ENCODE data around the gene NLRP10.
"Not testable (repeated sequence)": the region's sequence is repeated elsewhere in the genome, so short reads cannot be mapped to it uniquely, and the experiment has no call there.

Gene NLRP10, protein sequence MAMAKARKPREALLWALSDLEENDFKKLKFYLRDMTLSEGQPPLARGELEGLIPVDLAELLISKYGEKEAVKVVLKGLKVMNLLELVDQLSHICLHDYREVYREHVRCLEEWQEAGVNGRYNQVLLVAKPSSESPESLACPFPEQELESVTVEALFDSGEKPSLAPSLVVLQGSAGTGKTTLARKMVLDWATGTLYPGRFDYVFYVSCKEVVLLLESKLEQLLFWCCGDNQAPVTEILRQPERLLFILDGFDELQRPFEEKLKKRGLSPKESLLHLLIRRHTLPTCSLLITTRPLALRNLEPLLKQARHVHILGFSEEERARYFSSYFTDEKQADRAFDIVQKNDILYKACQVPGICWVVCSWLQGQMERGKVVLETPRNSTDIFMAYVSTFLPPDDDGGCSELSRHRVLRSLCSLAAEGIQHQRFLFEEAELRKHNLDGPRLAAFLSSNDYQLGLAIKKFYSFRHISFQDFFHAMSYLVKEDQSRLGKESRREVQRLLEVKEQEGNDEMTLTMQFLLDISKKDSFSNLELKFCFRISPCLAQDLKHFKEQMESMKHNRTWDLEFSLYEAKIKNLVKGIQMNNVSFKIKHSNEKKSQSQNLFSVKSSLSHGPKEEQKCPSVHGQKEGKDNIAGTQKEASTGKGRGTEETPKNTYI

GRCh38 chr11:7965386-7965785 is at the start of gene NLRP10:
Gene NLRP10, minus strand, starts transcription at chr11:7965447. Its CDS starts 1,952 bp downstream, at chr11:7963495.
- no peak for DNase-seq

- no peak for DNase-seq
Observed at GRCh38 chr11:8013833-8014232, 48.6 kb upstream of the NLRP10 start.

DNA sequence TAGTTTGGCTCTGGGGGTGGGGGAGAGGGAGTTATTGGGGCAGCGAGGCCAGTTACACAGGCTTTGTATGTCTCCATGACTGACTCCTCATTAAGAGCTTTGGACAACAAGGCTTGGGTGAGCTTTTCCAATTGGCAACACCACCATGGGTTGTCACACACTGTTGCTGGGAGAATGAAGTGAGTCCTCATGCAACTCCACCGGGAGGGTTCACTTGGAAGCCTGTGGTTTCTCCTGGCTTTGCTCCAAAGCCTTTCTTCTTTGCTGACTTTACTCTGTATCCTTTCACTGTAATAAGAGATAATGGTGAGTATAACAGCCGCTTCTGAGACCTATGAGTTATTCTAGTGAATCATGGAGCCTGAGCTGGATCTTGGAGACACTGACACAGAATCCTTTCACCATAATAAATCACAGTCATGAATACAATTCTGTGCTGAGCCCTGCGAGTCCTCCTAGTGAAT is 46.8 kb upstream of the NLRP10 start:
- no peak for DNase-seq

GRCh38 chr11:8011371-8011770 is 46.1 kb upstream of the NLRP10 start:
- DNase-seq: no peak

DNA sequence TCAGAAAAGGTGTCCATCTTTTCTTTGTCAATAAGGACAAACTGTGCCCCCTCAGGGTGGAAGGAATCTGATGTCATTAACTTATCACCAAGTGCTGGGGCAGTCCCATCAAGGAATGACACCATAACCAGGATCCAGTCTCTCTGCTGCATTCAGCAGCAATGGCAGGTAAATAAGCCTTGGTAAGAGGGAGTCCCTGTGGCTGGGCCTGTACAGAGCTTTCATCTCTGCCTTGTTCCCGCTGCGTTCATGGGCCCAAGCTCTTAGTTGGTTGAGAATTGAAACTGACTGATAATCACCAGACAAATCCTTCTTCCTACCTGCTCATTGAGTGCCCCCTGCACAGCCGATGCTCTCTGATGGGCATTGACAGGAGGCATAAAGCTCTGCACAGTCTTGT is 44.6 kb upstream of the NLRP10 start:
- DNase-seq: no peak

DNA sequence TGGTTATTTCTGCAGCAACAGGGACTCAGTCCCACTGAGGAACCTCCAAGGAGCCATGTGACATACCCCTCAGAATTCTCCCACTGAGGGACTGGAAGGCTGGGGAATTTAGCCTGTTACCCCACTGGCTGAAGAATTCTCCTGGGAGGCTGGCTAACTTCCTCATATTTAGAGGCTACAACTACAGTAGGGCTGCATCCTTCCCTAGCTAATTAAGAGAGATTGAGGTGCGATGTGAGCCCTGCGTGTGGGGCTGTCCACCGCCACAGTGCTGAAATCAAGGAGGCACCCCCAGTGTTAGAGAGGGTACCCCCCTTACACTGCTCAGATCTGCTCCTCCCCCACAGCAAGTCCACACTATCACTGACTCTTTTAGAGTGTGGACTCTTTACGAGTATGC is 43.0 kb upstream of the NLRP10 start:
- no peak for DNase-seq

DNA sequence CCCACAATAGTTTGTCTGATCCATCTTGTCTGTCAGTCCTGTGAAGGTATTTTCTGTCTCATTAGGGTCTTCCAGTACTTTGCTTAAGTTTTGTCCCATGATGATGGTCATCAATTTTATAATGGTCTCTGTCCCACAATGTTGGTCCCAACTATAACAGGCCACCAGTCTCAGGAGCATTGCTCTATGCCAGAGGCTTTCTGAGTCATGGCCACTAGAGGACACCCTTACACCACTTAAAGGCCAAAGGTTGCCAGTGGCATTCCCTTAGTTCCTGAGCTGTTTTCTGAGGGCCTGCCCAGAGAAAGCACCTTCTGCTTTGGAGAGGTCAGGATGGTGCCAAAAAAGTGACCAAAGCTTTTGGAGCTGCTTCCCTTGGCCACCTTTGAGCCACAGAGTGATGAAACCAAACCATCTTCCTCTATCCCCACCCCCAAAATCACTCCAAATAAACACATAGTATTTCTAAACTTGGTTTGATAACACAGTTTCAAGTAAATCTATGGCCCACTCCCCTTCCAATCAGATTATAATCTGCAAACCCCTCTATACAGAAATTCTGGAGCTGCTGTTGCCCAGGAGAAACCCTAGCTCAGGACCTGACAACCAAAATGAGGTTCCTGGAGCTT is 41.2 kb upstream of the NLRP10 start:
- peak; percentile 20 for DNase-seq

DNA sequence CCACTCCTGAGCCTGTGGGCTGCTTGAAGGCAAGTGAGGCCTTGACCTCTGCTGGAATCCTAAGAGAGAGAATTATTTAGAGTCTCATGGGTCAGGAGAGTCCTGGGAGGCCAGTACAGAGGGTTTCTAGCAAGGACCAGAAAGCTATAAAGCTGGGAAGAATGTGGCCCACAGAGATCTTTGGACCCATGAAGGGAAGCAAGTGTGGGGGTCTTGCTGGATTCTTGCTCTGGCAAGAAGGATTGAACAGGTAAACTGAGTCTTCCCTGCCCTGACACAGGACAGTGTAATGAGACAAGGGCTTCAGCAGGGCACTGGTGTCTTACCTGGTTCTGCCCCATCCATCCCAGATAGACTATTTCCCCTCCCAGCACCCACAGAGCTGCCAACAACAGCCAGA is 40.3 kb upstream of the NLRP10 start:
- DNase-seq: no peak

- no peak for DNase-seq
Observed at GRCh38 chr11:8004008-8004407, 38.8 kb upstream of the NLRP10 start.

DNA sequence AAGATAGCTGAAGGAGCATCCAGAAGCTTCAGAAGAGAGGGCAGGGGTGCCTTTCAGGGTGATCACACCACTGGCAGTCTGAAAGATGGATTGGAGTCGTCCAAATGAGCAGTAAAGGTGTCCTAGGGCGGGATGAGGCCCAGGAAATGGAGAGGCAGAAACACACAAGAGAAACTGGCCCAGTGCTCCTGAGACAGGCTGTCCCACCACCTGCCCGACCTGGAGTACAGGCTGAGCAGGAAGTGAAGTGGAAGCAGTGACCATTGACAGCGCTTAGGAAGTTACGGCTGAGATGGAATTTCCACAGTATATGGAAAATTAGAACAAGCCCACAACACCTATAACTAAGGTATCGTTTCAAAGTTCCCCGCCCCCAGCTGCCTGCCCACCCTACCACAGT is 37.9 kb upstream of the NLRP10 start:
- DNase-seq: no peak

- DNase-seq: no peak
Observed at GRCh38 chr11:8002676-8003075, 37.4 kb upstream of the NLRP10 start.

GRCh38 chr11:8000390-8000789 is 35.1 kb upstream of the NLRP10 start:
- DNase-seq: no peak

DNA sequence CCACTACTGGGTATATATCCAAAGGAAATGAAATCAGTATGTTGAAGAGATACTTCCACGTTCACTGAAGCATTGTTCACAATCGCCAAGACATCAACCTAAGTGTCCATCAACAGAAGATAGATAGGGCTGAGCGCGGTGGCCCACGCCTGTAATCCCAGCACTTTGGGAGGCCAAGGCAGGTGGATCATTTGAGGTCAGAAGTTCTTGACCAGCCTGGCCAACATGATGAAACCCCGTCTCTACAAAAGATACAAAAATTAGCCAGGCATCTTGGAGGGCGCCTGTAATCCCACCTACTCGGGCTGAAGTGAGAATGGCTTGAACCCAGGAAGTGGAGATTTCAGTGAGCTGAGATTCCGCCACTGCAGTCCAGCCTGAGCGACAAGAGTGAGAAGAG is 34.5 kb upstream of the NLRP10 start:
- DNase-seq: no peak

- no peak for DNase-seq
Observed at GRCh38 chr11:7994581-7995278, 29.5 kb upstream of the NLRP10 start.

- not testable (repeated sequence) for DNase-seq
Observed at GRCh38 chr11:7987560-7987883, 22.3 kb upstream of the NLRP10 start.

DNA sequence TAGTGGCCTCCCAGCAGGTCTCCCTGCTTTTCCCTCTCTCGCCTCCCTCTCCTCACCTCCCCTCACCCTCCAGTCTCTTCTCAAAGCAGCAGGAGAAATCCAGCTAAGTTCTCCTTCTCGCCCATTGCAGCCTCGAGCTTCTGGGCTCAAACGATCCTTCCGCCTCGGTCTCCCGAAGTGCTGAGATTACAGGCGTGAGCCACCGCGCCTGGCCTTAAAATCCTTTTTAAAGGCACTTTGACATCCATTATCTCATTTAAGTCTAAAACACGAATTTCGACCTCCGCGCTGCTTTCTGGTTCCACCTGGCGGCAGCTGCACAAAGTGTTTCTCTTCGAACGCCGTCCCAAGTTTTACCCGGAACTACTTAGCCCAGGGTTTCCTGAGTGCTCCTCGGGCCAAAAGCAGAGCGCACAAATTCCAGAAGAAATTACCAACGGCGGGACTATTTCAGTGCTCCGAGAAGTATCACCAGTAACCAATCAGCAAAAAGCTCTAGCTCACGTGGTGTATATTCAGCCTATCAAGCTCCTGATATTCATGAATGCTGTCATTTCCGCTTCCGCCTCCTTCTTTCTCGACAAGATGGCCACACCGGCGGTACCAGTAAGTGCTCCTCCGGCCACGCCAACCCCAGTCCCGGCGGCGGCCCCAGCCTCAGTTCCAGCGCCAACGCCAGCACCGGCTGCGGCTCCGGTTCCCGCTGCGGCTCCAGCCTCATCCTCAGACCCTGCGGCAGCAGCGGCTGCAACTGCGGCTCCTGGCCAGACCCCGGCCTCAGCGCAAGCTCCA is 21.7 kb upstream of the NLRP10 start, which contains the start of gene EIF3F:
Gene EIF3F, plus strand, starts transcription at position 570 of the 792 bp plus-strand sequence. Its CDS starts 16 bp downstream, at position 586.
- peak; percentile 98 for DNase-seq

GRCh38 chr11:7983832-7984590 is 18.8 kb upstream of the NLRP10 start:
- no peak for DNase-seq

- DNase-seq: no peak
Observed at GRCh38 chr11:7982582-7983119, 17.4 kb upstream of the NLRP10 start.

DNA sequence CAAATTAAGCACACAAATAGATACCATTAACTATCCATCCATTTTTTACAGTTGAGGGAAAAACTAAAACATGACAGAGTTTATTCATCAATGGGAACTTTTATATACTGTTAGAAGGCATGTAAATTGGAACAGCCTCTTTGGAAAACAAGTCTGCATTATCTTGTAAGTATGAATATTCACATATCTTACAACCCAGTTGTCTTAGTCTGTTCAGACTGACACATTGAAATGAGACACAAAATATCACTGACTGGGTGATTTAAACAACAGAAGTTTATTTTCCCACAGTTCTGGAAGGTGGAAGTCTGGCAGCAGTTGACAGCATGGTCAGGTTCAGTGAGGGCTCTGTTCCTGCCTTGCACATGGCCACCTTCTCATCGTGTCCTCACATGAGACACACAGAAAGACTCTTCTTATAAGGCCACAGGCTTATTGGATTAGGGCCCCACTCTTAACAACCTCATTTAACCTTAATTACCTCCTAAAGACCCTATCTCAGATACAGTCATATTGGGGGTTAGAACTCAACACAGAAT is 16.4 kb upstream of the NLRP10 start:
- DNase-seq: no peak

- DNase-seq: no peak
Observed at GRCh38 chr11:7977232-7977917, 12.1 kb upstream of the NLRP10 start.
